NCI-H460 (cell line): ENCODE results near the gene TBX4. TPM values are rescaled to one million over a fixed set of nuclear protein-coding genes. Genes with fewer than 3 reads are reported as not detected.

Source experiments
- DNase-seq: peaks from one replicate; pipeline ENCODE4 v3.0.0-alpha.2; 2016; ENCODE audit warnings: low read depth; ENCODE audit errors: extremely low read depth
- polyA plus RNA-seq: library from polyadenylated mRNA; depleted of rRNA; stranded (reverse); fragments of >200 nt; gene quantifications from 2 replicates; pipeline ENCODE4 v1.2.3, GENCODE V29; 2014; cell fraction: nucleus; rRNA removed
- total RNA-seq: library from RNA; depleted of rRNA; stranded (reverse); fragments of >200 nt; shearing (Covaris generic); gene quantifications from 2 replicates; pipeline ENCODE4 v1.2.3, GENCODE V29; 2014; rRNA removed

The TBX4 gene
- 0.07 and 0.20 TPM in 2 replicates for total RNA-seq
- polyA plus RNA-seq, result not detected in 2 replicates

DNA sequence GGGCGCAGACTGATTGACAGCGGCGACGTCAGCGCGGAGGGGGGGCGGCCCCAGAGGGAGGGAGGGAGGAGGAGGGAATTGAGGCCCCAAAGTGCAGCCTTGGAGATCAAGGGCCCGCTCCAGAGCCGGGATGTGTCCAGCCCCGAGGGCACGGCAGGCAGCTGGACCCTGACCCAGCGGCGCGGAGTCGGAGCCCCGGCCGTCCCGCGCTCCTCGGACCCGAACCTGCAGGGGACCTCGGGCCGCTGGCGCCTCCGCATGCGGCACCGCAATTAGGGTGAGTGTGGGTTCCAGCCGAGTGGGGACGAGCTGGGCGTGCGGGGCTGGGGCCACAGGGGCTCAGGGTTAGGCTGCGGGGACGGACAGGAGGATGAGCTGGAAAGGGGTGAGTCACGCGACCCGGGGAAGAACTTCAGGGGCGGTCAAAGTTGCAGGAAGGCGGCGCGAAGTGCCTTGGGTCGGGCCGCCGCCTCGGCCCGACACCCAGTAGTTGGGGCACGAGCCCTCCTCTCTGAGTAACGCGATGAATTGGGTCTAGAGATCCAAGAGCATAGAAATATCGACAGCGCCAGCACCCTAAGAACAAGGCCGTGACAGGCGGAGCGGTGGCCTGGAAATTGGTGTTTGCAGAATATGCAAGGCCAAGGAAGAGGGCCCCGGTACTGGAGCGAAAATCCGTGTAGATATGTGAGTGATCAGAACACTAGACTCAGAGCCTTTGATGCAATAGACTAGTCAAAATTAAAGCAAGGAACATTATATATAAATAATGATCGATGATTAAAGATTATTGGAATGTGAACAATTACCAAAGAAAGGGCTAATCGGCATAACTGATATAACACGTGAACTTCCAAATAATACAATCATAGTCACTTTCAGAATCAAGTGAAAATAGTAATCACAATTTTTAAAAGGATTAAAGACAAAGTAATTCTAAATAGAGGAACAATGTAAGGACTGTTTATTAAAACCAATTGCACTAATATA is at the start of gene TBX4:
TSS of gene TBX4 (plus strand) at position 122 of the 990 bp plus-strand sequence. CDS start 4,069 bp downstream, outside the sequence.
- DNase-seq, result no peak

DNA sequence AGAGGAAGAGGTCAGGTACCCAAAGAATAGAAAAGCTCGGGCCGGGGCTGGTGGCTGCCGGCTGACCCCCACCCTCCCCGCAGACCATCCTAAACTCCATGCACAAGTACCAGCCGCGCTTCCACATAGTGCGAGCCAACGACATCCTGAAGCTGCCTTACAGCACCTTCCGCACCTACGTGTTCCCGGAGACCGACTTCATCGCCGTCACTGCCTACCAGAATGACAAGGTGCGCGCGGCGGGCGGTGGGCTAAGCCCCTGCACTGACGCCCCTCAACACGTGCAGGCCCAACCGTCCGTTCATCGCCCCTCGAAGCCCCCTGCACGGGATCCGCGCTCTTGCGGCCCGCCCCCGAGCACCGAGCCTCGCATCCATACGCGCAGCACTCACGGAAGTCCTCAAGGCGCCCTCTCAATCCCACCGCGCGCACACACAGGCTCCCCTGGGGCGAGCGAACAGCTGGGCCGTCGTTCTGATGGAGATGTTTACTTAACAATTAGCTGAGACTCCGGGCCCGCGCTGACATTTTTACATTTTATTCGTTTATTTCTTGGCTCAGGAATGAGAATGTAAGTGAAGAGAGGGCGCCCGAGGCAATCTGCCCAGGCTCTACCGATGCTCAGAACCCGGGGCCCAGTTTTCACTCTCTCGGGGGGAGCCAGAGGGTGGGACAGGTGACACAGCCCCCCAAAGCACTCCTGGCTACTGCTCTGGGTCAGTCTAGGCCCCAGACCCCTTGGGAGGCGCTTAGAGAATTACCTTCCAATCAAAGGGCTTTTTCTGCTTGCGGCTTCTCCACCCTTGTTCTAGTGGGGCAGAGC is 49.0 kb upstream of the TBX4 start:
- no peak for DNase-seq

DNA sequence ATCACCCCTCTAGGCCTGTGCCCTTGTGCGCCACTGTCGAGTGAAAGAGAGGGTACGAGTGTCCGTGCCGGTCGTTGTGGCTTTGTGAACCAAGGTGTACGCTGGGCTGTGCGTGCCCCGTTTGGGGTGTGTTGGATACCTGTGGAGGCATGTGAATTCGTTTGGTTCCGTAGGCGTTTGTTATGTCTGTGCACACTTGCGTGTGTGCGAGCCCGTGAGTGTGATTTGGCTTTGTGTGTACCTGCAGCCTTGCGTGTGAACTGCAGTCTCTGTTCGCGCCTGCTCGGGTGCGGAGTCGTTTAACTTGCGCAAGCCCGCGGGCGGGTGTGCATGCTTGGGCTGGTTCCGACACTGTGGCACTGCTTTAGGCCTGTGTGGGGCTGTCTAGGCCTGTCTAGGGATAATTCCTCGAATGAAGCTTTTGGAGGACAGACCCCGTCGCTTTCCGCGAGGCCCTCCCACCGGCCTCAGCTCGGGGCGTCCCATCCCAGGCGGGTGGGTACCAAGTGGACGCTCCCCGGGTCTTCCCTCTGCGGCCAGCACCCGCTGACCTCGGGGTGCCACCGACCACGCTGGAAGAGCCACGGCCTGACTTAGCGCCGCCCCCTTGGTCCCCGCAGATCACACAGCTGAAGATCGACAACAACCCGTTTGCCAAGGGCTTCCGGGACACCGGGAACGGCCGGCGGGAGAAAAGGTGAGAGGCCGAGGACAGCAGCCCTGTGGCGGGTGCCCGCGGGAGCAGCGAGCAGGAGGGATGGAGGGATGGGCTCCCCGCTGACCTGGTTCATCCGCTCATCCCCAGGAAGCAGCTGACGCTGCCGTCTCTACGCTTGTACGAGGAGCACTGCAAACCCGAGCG is 48.2 kb upstream of the TBX4 start:
- no peak for DNase-seq

DNA sequence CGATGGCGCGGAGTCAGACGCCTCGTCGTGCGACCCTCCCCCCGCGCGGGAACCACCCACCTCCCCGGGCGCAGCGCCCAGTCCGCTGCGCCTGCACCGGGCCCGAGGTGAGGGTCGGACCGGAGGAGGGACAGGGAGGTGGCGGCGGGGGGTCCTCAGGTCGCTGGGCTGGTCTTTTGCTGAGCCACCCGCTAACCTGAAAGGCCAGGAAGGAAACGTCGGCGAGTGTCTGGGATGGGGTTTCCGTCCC is 47.6 kb upstream of the TBX4 start:
- DNase-seq, result no peak

DNA sequence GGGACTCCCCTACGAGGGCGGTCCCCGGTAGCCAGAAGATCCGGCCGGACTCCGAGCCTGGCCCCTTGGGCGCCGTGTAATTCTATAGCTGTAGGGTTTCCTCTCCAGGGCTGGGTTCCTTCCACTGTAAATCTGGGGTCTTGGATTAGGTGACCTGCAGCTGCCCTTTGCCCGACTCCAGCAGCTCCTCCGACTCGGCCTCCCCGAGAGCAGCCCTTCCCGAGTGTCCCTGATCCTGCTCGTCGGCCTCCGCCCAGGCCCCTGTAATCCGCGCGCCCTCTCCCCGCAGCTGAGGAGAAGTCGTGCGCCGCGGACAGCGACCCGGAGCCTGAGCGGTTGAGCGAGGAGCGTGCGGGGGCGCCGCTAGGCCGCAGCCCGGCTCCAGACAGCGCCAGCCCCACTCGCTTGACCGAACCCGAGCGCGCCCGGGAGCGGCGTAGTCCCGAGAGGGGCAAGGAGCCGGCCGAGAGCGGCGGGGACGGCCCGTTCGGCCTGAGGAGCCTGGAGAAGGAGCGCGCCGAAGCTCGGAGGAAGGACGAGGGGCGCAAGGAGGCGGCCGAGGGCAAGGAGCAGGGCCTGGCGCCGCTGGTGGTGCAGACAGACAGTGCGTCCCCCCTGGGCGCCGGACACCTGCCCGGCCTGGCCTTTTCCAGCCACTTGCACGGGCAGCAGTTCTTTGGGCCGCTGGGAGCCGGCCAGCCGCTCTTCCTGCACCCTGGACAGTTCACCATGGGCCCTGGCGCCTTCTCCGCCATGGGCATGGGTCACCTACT is 47.1 kb upstream of the TBX4 start:
- DNase-seq, result no peak

DNA sequence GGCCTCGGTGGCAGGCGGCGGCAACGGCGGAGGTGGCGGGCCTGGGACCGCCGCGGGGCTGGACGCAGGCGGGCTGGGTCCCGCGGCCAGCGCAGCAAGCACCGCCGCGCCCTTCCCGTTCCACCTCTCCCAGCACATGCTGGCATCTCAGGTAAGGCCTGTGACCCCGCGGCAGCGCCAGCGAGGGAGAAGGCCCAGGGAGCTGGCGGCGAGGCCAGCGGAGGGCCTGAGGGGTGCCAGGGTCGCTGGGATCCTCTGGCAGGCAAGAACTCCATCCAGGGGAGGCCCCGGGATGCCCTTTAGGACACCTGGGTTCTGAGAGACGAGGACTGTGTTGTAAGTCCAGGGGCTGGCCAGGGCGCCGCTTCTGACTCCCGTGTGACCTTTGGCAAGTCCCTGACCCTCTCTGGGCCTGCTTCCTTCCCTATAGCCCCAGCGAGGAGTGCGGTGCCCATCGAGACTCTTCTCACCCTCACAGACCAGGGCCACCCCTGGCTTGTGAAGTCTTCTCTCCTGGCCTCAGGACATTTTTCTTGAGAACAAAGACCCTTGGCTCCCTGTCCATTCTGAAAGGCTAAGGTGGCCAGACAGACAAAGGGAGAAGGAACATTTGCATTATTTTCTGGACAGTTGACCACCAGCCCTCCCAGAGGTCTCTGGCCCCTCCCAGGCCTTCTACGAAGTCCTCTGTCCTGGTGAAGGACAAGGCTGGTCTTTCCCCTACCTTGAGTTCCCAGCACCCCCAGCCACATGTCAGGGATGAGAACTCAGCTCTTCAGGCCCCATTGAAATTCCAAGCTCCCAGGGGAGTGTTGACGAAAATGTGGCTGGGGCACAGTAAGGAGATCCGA is 46.3 kb upstream of the TBX4 start:
- no peak for DNase-seq

DNA sequence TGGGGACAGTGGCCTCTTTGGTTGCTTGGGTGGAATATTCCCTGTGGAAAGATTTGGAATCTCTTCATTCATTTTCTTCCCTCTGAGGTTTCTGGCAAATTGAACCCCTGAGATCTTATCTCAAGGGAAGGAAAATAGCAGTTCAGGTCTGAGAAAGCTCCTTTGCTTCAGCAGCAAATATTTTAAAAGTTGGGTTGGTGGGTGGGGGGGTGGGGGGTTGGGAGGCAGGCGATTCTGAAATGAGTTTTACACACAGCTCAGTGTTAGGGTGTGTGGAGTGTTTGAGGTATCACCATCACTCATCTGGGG is 45.7 kb upstream of the TBX4 start:
- no peak for DNase-seq

DNA sequence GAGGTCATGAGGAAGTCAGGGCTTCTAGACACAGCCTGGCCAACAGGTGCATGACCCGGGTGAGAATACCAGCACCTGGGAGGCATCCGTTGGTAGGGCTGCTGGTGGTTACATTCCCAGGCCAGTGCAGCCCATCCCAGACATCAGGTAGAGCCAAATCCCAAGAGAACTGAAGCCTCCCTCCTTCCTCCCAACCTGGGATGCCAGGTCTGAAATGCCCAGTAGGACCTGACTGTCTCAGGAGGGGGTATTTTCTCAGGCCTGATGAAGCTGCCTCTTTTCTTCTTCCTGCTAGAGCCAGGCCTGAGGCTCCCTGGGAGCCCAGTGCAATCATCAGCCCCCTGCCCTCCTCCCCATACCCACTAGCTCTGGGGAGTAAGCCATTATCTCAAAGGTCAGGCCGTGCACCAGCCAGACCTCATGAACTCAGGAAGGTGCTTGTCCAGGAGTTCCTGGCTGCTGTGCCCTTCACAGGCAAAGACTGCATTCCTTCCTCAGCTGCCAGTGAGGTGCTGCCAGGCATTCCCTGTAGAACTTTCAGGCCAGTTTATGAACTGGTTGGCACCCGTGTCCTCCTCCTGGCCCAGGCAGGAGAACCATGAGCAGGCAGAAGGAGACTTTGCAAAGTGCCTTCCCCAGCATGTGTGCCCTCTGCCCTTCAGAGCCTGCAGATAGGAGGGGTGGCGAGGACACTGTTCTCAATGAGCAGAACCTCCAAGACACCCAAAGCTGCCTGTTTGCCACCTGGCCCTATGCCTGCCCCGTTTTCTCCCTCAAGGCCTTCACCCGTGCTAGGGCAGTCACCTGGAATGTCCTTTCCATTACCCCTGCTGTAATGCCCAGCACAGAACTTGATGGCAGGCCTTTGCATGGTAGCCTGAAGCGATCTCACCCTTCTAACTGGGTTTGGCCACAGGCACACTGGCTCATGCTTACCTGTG is 45.0 kb upstream of the TBX4 start:
- DNase-seq, result no peak

DNA sequence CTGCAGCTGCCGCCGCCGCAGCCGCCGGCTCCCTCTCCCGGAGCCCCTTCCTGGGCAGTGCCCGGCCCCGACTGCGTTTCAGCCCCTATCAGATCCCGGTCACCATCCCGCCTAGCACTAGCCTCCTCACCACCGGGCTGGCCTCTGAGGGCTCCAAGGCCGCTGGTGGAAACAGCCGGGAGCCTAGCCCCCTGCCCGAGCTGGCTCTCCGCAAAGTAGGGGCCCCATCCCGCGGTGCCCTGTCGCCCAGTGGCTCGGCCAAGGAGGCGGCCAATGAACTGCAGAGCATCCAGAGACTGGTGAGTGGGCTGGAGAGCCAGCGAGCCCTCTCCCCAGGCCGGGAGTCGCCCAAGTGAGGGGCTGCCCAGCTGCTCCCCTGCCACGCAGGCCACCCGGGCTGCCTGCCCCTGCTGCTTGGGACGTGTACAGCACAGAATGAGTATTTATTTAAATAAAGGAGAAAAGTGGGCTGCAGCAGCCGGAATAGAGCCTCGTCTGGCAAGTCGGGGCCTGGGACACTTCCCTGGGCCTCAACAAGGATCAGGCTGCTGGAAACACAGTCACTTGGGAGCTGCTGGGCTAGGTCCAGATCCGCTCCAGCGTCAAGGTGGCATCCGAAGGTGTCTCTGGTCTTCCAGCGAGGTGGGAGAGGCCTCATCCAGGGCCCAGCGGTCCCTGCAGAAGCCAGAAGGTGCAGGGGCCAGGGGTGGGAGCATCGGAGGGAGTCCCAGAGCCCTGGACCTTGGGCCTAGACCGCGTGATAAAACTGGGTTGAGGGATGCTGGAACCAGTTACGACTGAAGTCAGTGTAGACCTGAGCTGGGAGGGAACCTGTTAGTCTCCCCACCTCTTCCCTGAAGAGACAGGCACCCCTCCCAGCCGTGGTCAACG is 43.8 kb upstream of the TBX4 start:
- DNase-seq, result no peak

DNA sequence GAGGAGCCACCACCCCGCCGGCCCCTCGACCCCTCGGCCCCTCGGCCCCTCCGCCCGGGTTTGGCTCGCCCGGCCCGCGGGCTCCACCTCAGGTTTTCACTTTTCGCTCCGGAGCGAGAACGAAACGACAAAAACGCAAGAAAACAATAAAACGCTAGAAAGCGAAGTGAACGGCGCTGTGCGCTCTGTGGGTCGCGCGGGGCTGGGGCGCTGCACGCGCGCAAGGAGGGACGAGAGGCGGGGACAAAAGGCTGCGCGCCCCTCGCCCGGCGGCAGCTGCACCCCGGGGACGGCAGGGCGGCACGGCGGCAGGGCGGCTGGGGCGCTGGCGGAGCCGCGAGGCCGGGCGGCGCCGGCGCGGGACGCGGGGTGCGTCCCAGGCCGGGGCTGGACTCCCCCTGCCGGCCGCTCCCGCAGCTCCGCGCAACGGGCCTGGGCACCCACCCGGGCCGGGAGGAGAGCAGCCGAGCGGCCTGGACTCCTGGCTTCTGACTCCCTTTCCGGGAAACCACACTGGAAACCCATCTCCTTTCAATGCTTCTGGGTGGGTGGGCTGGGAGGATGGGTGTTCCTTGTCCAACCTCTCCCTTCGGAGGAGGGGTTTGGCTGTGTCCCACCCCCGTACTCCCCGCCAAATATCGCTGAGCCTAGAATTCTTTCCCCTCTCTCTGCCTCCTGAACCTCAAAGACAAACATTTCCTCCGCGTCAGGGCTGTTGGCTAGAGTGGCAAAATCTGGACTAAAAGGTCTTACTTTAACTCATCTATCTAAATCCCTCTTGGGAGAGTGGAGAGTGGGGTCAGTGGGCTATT is 42.7 kb upstream of the TBX4 start:
- DNase-seq, result peak; percentile 66

DNA sequence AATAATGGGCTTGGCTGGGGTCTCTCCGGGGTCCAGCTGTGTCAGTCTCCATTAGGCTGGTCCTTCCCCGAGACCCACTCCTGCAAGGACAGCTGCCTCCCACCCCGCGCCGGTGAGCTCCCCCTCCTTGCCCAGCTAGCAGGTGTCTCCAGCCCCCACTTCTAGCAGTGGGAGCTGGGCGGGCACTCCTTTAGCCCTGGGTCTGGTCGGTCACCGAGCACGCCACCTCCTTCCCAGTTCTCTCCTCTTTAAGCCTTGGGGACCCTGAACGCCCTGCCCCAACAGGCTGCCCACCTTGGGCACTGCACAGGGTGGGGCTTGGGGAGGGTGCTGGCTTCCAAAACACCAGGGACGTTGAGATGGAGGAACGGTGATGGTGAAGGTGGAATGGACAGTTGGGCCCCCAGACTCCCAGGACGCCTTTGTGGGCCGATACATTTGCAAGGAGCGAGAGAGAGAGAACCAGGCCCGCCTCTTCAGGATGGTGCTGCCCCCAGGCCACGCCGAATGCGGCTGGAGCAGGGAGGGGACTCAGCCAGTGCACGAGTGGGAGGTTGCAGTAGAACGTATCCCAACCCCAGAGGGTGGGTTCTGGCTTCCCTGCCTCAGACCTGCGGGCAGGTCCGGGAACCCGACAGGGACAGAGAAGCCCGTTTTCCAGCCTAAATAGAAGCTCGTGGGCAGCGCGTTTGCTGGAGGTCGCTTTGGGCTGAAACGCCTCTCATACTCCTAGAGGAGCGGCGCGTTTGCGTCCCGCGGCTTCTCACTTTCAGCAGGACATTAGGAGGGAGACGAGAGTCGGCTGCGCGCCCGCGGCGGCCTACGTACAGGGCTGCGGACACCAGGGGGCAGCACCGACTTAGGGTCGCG is 41.8 kb upstream of the TBX4 start:
- no peak for DNase-seq

DNA sequence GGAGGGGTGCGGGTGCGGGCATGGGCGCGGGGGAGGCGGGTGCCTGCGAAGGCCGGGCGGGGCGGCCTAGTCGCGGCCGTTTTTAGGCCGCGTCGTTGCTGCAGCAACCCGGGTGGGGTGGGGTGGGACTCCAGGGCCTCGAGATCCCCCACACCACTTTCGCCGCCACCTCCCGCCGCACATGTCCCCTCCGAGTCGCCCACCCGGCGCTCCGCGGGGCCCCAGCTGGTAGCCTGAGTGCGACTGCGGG is 41.3 kb upstream of the TBX4 start:
- DNase-seq, result no peak

DNA sequence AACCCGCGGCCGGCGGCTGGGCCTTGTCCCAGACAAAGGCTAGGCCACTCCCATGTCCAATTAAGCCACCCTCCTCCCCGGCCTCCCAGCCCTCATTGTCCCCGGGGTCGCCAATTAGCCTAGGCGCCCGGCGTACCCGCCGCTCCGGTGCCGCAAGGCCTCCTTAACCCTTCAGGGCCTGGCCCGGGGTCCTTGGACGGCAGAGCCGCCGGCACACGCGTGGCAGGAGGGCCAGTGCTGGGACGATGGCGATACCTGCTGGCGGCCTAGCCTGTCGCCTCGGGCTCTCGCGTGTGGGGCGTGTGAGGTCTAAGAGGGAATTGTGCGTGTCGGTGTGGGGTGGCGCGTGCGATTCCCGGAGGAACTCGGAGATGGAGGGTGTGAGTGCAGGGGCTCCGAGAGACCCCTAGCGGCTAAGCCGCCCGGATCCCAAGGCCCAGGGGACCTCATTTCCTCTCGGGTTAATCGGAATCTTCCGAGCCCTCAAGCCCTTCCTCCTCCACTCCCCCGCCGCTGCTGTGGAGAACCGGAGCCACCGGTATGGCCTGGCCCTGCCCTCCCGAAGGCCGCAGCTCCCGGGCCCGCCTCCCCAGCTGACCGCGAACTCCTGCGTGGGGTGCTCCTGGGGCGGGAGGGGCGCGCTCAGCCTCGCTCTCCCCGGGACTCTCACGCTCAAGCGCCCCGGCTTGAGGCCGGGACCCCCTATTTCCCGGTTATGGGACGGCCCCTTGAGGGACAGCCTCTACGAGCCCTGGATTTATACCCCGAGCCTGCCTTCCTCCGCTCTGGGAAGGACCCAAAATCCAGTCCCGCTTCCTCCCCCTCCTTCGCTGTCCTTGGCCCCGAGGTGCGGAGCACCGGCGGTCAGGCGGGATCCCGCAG is 40.7 kb upstream of the TBX4 start:
- peak; percentile 52 for DNase-seq

DNA sequence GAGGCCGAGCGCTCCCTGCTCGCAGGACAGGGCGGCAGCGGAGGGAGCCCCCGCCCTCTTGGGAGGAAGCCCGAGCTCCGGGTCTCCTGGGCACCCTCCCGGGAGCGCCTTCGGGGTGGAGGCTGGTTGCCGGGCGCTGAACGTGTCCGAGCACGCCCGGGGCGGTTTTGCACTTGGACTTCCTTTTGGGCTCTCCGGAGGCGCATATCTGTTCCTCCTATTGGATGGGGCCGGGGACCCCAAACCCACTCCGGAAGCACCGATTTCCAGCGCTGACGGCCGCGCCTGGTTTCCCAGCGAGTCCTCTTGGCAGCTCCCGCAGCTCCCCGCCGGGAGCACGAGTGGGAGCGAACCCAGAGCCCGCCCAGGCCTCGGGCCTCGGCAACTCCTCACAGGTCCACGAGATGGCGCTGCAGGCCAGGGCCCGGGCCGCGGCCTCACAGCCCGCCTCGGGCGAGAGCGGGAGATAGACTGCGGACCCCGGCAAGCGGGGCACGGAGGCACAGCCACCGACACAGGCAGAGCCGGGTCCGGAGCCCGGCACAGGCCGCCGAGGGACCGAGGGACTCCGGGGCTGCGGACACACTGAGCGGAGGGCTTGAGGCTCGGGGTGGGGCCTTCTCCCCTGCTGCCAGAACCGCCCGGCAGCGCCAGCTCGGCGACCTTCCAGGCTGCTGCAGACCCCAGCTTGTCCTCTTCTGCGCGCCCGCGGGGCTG is 39.9 kb upstream of the TBX4 start:
- DNase-seq, result peak; percentile 75
